ENCODE data around the gene SMCR8.
"Not testable (repeated sequence)": the region's sequence is repeated elsewhere in the genome, so short reads cannot be mapped to it uniquely, and the experiment has no call there.

SMCR8 gene

GRCh38 chr17:18318117-18318516 is 3.0 kb downstream of the SMCR8 start:
- DNase-seq: no peak

DNA sequence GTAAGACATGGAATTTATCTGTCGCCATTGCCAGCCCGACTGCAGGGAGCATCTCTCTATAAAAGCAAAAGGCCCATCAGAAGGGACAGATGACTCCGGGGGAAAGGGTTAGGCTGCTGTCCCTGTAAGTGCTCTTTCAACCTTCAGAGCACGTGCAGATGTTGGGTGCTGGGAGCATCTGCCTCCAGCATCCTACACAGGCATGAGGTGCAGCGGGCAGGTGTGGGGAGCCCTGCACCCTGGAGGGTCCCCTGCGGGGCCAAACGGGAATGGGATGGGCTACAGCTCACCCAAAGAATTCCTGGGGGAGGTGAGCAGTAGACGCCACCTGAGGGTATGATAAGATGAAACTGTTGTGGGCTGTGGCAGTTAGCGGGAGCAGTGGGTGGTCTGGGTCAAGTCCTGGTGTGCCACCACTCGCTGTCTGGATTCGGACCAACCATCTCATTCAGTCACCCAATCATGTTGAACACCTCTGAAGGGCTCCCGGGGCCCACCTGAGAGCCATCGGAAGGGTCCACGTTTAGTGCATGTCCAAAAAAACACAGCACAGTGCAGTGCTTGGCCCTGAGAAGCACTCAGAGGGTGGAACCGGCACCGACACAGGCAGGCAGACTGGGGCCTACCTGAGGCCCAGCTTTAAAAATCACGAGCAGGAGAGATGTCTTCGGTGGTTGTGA is 3.8 kb downstream of the SMCR8 start:
- DNase-seq: no peak

DNA sequence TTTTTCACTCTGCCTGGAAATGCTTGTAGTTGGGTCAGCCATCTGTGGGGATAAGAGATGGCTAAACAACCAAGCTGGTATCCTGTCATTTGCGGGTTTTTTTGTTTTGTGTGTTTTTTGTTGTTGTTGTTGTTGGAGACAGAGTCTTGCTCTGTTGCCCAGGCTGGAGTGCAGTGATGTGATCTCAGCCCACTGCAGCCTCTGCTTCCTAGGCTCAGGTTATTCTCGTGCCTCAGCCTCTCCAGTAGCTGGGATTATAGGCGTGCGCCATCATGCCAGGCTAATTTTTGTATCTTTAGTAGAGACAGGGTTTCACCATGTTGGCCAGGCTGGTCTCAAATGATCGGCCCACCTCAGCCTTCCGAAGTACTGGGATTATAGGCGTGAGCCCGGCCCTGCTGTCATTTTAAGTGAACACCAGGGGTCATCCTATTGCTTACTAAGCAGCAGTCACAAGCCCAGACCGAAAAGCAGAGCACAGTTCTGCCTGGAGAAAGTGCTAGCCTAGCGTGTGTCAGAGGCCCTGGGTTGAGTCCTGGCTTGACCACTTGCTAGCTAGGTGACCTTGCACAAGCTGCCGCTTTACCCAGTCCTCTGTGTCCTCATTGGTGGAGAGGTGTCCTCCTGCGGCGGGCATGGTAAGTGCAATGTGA is 4.6 kb downstream of the SMCR8 start:
- DNase-seq: peak; percentile 8

- no peak for DNase-seq
Observed at GRCh38 chr17:18320301-18320700, 5.2 kb downstream of the SMCR8 start.

DNA sequence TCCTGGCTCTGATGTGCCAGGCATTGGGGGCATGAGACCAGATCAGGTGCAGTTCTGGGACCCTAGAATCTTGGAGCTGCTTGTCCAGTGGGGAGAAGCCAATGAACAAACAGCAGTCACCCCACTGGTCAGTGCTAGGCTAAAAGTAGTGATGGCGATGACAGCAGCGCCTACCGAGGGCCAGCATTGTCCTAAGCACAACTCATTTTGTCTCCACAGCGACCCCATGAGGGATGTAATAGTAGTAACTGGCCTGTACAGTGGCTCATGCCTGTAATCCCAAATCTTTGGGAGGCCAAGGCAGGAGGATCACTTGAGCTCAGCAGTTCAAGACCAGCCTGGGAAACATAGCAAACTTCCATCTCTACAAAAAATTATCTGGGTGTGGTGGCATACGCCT is 6.2 kb downstream of the SMCR8 start:
- no peak for DNase-seq

DNA sequence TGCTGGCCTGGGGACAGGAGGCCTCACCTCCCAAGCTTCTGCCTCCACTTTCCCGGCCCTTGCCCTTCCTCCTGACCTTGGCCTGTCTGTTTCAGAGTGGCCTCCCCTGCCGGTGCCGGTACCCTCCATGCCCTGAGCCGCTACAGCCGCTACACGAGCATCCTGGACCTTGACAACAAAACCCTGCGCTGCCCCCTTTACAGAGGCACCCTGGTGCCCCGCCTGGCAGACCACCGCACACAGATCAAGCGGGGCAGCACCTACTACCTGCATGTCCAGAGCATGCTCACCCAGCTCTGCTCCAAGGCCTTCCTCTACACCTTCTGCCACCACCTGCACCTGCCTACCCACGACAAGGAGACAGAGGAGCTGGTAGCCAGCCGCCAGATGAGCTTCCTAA is 7.4 kb downstream of the SMCR8 start:
- no peak for DNase-seq

GRCh38 chr17:18323007-18323406 is 7.9 kb downstream of the SMCR8 start:
- DNase-seq: no peak

GRCh38 chr17:18323507-18324139 is 8.5 kb downstream of the SMCR8 start:
- DNase-seq: no peak

DNA sequence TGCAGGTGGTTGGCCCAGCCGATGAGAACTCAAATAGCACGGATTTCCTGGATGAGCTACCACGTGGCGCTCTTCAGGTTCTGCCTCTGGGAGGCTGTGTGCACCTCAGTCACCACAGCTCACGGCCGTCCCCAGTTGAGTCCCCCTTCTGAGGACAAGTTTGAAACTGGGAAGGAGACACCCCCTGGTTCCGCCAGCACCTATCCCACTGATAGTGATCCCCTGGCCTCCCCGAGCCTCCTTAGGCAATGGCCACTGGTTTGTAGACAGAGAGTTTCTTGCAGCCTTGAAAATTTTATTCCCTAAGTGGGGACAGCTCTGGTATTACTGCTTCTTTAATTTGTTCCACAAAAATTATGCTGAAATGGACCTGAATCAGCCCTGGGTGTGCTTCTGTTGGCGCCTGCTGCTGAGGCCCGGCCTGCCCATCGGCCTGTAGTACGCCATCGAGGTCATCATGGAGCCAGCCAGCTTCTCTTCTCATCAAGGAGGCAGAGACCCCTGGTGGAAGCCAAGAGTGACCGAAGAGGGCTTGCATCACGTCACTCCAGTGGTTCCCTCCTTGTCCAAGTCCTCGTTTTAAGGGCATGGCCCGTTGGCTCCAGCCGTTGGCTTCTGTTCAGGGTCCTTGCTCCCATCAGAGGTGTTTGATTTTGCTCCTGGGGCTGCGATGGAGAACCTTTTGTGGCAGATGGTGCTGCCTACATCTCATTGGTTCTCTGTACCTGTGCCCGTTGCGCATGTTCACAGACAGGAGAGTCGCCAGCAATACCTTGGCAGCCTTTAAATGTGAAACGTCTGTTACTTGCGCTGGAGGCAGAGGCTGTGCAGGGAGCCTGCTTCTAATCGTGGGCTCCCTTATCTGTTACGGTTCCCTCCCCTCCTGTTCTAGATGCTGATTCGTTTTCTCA is 9.3 kb downstream of the SMCR8 start:
- DNase-seq: no peak

DNA sequence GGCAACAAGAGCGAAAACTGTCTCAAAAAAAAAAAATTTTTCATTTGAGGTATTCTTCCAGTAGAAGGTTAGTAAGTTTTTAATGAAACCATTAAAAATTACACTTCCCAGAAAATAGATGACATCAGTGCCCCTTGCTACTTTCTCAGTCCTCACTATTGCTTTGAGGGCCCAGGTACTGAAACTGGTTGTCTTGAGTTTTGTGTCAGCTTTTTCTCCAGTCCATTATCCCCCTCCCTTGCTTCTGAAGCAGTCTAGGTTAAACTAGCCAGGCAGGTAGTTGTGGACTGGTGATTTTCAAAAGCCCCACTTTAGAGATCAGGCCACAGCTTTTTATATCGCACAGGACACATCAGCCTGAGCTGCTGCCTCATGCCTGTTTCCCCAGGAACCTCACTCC is 10.9 kb downstream of the SMCR8 start:
- DNase-seq: no peak

- DNase-seq: no peak
Observed at GRCh38 chr17:18326572-18326971, 11.5 kb downstream of the SMCR8 start.

DNA sequence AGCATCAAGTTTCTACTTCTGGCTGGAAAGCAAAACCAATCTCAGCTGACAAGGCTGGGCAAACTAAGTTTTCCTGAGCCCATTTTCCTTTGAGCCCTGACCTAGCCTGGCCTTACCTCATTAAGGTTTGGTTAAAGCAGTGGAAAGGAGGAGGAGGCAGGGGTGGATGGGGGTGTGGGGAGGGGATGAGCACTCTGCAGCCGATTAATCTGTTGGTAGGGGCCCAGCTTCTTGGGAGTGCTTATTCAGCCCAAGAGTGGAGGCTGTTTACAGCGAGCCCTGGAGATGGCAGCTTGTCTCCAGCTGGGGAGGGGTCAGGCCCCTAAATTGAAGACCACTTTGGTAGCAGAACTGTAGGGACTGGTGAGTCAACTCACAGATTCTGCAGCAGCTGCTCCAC is 12.0 kb downstream of the SMCR8 start:
- DNase-seq: no peak

DNA sequence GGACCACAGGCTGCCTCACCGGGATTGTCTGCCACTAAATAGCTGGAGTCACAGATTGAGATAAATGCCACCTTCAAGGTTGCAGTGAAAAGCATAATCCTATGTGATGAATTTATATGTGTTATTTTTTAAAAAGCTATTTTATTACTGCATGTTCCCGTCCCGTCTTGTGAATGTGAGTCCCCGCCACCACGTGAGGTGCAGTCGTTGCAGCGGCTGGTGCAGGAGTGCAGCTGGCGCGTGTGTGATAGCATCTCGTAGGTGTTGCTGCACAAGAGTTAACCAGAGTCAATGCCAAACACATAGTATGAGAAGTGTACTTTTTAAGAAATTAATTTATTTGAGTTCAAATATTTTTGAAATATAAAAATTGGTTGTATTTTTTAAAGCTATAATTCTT is 12.5 kb downstream of the SMCR8 start:
- DNase-seq: no peak

GRCh38 chr17:18328643-18329204 is 13.6 kb downstream of the SMCR8 start:
- no peak for DNase-seq

GRCh38 chr17:18331879-18332278 is 16.8 kb downstream of the SMCR8 start:
- no peak for DNase-seq

DNA sequence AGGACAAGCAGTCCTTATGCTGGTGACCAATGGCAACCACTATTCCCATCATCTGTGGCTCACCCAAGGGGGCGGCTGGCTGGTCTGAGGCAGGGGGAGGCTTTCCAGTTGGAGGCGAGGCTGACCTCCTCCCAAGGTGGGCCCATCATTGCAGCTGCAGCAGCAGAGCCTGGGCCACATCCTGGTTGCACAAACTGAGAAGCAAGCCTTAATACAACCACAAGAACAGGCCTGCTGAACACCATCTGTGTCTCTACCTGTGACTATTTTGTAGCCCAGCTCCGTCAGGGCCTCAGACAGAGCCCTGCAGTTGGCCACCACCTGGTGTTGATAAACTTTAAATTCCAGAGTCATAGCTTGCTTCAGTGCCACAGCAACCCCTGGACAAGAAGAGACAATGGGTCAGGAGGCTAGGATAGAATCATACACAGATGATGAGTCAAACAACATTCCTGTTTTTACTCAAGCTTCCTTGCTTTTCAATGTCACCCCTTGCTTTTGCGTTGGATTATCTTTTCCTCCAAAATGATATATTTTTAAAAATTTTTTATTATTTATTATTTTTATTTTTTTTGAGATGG is 17.9 kb downstream of the SMCR8 start:
- DNase-seq: no peak

DNA sequence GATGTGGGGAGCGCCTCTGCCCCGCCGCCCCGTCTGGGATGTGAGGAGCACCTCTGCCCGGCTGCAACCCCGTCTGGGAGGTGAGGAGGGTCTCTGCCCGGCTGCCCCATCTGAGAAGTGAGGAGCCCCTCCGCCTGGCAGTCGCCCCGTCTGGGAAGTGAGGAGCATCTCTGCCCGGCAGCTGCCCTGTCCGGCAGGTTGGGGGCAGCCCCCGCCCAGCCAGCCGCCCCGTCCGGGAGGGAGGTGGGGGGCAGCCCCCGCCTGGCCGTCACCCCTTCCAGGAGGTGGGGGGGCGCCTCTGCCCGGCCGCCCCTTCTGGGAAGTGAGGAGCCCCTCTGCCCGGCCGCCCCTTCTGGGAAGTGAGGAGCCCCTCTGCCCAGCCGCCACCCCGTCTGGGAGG is 23.1 kb downstream of the SMCR8 start:
- DNase-seq: not testable (repeated sequence)

DNA sequence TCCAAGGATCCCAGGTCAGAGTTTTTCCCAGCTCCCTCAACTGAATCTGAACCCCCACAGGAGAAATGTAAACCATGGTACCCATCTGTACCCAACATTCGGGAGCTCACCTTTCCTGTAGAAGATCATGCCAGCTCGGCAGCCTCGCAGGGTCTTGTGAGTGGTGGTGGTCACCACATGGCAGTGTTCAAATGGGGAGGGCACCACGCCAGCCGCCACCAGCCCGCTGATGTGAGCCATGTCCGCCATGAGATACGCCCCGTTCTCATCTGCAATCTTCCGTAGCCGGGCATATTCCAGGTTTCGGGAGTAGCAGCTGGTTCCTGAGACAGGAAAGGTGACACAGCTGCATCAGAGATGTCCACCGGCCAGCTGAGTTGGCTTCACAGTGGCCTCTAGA is 24.8 kb downstream of the SMCR8 start:
- DNase-seq: no peak

DNA sequence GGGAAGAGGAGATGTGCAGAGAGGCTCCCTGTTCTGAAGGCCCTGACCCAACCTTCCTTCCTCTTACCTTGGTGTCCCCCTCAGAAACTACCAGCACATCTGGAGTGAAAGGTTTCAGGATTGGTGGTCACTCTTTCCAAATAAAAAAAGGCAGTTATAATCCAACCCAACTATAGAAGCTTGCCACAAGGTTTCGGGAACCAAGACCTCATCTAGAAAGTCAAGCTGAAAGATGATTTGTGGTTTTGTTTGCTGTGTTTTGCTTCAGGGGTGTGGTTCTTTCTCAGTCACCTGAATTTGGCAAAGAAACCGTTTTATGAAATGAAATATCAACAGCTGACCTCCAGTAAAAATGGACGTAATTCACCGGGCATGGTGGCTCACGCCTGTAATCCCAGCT is 28.9 kb downstream of the SMCR8 start:
- DNase-seq: no peak

DNA sequence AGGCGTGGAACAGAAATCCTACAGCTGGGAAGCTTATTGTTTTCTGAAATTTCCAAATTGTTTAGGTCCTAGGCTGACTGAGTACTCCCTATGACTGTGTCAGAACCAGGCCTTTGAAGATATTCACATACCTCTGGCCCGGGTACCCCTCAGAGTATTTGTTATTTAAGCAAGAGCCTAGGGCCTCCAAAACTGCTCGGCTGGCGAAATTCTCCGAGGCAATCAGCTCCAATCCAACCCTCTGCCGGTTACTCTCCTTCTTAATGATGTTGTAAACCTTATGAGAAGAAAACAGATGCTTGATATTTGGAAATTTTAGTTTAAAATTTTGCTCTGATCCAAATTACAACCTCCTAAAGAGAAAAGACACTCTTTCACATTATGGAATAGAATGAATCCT is 38.4 kb downstream of the SMCR8 start:
- DNase-seq: no peak

DNA sequence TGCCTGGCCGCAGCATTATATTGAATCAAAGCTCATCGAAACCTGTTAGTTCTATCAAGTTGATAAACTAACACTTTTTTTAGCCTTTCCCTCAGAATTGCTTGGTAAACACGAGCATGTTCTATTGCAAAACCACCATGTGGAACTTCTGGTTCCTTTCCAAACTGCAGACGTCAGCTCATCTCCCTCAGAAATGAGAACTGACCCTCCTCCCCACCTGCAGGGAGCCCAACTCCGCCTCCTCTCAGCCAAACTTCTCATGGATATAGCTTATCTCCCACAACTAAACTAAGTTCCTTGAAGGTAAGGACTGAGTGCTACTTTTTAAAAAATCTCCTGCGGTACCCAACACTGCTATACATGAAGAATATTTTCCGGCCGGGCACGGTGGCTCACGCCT is 41.5 kb downstream of the SMCR8 start:
- no peak for DNase-seq

DNA sequence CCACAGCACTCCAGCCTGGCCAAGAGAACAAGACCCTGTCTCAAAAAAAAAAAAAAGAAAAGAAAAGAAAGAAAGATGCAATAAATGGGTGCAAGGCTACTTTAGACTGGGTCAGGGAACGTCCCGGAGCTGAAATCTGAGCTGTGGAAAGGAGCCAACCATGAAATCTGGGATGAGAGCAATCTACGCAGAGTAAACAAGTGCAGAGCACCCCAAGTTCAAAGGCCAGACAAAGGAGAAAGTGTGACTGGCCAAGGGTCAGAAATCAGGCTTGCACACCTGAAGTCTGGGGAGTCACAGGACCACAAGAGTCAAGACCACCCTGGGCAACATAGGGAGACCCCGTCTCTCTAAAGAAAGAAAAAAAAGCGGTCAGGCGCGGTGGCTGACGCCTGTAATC is 45.4 kb downstream of the SMCR8 start:
- no peak for DNase-seq

Measured in NCI-H1105 (cell line).